Embryonic facial prominence (tissue), 1 donor: Measurements from ENCODE around the gene COL12A1.
"Not testable (repeated sequence)": the region's sequence is repeated elsewhere in the genome, so short reads cannot be mapped to it uniquely, and the experiment has no call there.

Experiments used
- DNase-seq: peaks from one replicate; pipeline ENCODE4 v3.0.0-alpha.2; 2016; ENCODE audit errors: extremely low spot score

The COL12A1 gene

DNA sequence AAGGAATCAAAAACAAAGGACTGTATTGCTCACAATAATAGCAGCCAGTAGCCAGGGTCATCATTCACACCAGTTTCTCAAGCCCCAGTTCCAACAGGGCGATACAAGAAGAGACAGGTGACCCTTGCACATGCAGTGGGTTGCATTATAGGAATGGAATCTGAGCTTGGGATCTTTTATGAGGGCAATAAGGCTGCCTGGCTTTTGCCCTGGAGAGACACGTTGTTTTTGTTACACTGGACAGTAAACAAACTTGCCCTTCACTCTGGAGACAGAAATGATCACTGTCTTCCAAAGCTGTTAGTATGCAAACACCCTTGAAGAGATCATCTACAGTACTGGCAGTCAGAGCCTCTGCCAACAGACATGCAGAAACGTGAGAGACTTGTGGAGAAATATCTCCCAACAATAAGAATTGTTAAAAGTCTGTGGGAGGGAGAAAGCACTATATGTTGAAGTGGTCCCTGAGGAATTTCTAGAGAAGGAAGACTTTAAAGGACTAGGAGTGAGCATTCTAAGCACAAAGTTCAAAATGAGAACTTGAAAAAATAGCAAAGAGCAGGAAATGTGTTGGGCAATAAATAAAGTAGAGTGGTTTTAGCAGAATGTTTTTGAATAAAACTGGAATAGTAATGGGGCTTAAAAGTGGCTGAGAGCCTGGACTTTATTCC, 6.2 kb upstream of the COL12A1 start:
- DNase-seq, result no peak

- DNase-seq, result peak; percentile 77
Observed at GRCh38 chr6:75210885-75211739, 5.3 kb upstream of the COL12A1 start.

- DNase-seq, result no peak
Observed at GRCh38 chr6:75209184-75209723, 3.4 kb upstream of the COL12A1 start.

DNA sequence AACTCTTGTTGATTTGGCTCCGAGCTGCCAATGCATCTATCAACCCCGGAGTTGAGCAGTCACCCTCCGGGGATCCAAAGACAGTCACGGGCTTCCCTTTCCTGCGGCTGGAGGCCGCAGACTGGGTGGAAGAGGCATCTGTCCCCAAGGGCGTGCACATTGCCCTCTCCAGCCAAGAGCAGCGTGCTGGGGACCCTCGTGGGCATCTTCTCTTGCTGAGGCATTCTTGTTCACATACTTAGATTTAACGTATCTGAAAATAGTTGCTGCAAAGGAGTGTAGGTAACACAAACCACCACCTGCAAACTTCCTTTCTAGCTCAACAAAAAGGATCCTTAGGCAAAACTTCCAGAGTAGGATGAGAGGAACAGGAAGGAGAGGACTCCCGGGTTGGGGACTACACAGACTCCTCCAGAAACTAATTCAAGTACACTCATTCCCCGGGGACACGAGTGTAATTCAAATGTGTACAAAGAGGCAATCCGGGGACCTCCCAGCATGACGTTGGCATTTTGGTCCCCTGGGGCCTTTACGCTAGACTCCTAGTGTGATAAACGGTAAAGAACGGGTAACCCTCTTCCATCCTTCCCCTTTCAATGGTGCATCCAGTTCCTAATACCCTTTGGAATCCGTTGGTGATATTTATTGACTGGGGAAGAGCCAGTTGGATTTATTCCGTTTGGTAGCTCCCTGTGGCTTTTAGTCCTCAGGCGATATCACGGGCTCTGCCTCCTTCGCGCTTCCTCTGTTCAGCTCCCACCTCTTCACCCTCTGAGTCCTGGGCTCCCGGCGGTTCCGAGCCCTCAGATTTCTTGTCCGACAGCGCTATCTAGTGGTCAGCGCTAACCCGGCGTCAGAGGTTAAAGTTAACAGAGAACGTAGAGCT, 2.7 kb upstream of the COL12A1 start:
- DNase-seq, result peak; percentile 75

- peak; percentile 51 for DNase-seq
Observed at GRCh38 chr6:75206576-75207342, 906 bp upstream of the COL12A1 start.

GRCh38 chr6:75204959-75205775, 686 bp downstream of the COL12A1 start:
- DNase-seq, result peak; percentile 49

DNA sequence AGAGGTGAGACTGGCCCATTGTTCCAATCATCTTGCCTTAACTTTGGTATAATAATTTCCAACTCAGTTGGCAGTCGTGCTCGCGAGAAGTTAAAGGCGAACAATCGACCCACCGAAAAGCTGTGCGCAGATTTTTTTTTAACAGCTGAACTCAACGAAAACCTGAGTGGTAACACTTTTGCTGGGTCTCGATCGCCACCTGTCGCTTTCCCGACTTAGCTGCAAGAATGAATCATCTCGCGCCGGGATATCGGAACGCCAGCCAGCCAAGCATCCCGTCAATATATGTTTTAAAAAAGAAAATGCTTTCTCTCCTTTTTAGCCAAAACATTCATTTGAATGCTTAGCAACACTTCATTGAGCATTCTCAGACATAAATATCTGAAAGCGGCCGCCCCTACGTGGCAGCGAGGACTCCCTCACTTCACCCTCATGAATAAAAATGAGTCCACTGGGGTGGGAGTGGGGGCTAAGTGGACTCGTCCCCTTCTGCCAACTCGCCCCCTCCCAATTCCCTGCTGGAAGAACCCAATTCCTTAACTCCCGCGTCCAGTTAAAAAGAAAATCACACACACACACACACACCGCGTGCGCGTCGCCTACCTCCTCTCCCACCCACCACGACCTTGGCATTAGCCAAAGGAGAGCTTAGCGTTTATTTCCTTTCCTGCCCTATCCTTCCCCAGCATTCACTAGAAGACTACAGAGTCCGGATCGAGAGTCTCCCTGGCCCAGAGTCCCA, 1.5 kb downstream of the COL12A1 start:
- DNase-seq, result peak; percentile 88

DNA sequence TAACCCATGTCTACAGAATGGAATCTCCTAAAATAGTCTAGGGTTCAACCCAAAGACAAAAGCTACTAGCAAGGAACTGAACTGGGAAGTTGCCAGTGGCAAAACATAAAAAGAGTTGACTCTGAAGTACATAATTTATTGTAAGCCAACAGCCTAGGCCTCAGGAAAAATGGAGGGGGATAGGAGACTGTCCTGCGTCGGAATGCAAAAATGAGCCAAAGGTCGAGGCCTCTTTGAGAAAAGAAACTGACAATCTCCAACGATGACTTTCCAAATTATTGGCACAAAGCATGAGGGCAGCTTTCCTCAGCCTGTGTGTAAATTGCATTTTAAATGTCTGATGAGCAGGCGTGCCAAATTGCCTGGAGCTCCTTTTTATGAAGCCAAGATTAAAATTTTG, 2.1 kb downstream of the COL12A1 start:
- DNase-seq, result no peak

DNA sequence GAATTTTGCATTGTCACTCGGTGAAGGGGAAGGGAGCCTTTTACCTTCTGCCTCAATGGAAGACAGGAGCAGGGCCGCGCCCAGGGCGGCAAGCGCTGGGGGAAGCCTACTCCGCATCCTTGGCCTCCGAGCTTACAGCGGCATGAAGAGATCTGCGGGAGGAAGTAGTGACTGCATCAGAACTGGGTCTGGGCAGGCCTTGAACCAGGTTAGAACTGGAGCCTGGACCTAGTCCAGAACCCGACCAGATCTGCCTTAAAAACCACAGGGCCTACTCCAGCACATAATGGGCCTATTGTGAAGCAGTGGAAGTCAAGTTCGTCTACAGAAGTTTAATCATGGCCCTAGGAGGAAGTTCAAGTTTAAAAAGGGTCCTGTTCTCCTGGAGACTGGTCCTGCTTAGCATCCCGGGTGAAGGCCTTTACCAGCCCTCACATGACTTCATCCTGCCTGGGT, 3.1 kb downstream of the COL12A1 start:
- peak; percentile 23 for DNase-seq

DNA sequence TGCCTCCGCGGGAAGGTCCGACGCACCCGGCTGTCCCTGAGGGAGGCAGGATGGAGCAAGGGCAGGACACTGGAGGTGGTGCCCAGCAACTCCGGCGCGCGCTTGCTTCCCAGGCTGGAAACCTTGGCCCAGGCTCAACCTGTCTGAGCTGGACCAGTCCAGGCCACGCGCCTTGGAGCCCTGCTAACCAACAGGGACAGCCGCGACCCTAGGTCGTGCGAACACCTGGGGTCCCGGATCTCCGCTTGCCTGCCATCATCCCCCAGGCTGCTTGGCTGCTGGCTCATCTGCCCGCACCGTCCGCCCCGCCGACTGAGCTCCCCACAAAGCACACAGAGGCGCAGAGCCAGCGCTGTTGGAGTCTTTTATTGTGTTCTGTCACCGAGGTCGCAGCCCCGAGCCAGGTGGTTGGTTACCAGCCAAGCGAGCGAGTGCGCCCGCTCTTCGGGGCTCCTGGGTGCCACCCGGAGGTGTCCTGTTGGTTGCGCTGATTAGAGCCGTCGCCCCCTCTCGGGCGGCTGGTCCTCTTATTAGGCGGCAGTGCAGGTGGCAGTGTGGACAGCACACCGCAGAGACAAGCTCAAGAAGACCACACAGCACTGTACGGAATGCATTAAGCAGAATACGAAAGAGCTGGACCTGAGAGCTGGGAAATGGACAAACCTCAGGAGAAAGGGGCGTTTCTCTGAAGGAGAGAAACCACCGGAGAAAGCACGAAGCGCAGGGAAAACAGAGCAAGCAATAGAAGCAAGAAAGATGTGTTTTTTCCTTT, 3.8 kb downstream of the COL12A1 start:
- no peak for DNase-seq

DNA sequence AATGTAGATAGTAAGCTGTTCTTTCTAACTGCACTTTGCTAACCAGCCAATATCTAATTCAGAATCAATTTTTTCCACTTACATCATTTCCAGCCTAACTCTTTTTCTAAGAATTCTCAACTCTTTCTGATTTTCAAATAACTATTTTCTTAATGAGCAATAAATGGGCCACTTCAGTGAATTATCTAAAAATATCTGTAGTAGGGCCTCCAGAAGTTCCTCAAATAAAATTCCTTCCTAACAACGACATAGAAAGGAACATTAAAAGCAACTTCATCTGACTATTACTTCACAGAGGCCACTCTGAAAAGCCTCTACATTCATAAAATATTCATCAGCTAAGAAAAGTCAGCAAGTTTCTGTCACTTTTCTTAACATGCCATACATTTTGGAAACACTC, 4.8 kb downstream of the COL12A1 start:
- no peak for DNase-seq

DNA sequence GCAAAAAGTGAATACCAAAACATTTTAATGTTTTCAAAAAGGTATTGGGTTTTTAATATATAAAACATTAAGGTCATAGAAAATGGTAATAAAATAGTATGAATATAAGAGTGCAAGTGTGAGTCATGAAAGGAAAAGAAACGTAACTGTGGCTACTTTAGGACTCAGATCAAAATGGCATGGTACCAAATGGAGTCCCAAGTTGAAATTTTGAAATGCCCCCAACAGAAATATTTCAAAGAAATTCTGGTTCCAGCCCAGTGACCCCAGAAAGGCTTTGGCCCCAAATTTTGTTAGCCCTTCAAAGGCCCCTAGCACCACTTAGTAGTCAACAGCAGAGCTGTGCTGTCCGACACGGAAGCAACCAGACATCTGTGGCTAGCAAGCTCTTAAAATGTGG, 6.0 kb downstream of the COL12A1 start:
- DNase-seq, result no peak

DNA sequence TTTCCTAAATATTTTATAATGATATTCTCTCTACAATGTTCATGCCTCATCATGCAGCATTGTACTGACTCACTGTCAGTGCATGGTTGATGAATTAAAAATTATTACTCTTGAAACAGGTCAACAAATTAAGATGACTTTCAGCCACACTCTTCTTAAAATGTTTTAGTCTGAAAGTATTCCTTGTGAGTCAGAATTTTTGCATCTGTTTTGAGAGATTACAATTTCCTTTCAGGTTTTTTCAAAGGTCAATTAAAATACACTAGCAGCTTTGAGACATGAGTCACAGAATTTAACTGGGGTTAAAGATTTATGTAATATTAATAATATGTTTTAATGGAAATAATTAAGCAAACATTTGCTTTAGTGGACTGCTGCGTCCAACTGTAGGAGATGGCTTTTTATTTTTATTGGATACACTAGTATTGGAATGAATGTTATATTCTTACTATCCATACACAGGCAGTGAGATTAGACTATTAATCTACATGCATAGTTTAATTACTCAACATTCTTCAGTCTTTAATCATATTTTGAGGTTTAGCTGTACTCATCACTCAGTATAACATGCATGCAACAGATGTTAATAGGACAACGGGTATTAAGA, 9.7 kb downstream of the COL12A1 start:
- DNase-seq, result no peak

GRCh38 chr6:75188221-75188925, 17.5 kb downstream of the COL12A1 start:
- DNase-seq, result no peak

DNA sequence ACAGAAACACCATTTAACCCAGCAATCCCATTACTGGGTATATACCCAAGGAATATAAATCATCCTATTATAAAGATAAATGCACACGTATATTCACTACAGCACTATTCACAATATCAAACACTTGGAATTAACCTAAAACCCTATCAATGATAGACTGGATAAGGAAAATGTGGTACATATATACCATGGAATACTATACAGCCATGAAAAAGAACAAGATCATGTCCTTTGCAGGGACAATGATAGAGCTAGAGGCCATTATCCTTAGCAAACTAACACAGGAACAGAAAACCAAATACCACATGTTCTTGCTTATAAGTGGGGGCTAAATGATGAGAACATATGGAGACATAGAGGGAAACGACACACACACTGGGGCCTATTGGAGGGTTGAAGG, 19.3 kb downstream of the COL12A1 start:
- not testable (repeated sequence) for DNase-seq

DNA sequence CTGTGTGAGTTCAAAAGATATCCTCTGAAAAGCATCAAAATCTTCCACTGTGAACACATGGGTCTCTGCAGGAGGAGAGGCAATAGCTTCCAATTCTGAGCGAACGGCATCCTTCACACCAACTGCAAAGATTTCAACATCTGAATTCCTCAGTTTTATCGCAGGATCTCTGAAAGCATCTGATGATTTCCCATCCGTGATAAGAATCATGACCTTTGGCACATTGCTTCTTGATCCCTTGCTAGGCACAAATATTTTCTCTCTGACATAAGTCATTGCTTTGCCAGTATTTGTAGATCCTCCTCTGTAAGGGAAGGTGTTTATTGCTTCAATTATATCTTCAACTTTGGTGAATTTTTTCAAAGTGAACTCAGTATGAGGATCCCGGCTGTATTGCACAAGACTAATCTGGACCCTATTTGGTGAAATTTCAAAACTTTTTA, 22.7 kb downstream of the COL12A1 start:
- no peak for DNase-seq

DNA sequence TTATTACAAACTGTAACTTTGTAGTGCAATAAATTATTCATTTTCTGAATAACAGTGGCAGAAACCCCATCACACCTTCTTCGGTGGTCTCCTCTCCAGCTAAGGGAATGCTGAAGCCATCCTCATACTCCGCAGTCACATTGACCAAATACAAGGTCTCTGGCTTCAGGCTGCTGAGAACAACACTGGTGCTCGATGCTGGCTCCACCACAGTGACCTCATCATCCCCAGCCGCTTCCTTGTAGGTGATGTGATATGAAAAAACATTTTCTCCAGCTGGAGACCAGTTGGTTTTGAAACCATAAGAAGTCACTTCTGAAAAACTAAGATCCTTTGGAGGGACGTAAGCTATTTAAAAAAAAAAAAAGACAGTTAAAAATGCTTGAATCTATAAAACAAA, 25.0 kb downstream of the COL12A1 start:
- DNase-seq, result no peak

DNA sequence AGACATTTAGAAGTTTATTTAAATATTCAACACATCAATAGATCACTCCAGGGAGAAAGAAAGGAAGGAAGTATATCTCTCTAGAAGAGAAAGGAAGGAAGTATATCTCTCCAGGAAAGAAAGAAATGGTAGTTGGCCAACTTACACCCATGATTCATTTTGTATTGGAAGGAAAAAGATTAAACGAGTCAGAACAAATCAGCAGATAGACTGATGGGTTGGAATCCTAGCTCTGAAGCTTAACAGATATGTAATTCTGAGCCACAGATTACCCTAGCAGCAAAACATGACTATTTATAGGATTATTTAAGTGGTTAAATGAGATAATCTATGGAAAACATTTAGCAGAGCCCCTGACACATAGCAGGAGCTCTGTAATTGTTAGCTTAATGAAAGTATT, 27.1 kb downstream of the COL12A1 start:
- DNase-seq, result no peak
